Measurements from ENCODE around the gene HBZ. TPM values are rescaled to one million over a fixed set of nuclear protein-coding genes. Genes with fewer than 3 reads are reported as not detected.
"Not testable (repeated sequence)": the region's sequence is repeated elsewhere in the genome, so short reads cannot be mapped to it uniquely, and the experiment has no call there.

The HBZ gene
- total RNA-seq, 2 experiments from 2014 or later: not detected

DNA sequence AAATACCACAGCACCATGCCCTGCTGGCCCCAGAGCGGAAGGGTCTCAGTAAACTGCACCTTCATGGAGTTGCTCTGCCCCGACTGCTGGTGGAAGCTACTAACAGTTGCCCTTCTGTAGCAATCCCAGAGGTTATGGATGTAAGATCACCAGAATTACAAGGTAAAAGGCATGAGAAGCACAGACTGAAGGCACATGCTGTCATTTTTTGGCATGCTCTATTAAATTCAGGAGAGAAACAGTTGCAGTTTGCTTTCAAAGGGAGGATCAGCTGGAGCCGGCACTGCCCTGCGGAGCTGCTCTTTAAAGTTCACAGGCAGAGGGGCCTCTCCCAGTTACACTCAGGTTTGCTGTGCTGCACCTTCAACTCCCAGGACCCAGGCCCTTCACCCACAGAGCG is 33.1 kb upstream of the HBZ start:
- Mint-ChIP-seq H3K36me3 (ENCODE audit: low read depth) (peaks cover 17% of the 10 kb centered on the region), H3K27me3 (ENCODE audit: low read depth) (no peaks in the 10 kb centered on the region), H3K9me3 (no peaks in the 10 kb centered on the region), H3K27ac (no peak overlapping the region), H3K4me1 (ENCODE audit: low read depth) (no peaks in the 10 kb centered on the region), H3K4me3 (no peak overlapping the region)
- CTCF ChIA-PET: interaction anchor here (0.5 to 4.4 kb wide), 4 partner anchors 11 to 368 kb away, joined by 3 to 17 read pairs (median 9); no protein-coding TSS in a partner anchor
- no peak for DNase-seq
- intact Hi-C loops (cut with micrococcal nuclease): no loop called here

DNA sequence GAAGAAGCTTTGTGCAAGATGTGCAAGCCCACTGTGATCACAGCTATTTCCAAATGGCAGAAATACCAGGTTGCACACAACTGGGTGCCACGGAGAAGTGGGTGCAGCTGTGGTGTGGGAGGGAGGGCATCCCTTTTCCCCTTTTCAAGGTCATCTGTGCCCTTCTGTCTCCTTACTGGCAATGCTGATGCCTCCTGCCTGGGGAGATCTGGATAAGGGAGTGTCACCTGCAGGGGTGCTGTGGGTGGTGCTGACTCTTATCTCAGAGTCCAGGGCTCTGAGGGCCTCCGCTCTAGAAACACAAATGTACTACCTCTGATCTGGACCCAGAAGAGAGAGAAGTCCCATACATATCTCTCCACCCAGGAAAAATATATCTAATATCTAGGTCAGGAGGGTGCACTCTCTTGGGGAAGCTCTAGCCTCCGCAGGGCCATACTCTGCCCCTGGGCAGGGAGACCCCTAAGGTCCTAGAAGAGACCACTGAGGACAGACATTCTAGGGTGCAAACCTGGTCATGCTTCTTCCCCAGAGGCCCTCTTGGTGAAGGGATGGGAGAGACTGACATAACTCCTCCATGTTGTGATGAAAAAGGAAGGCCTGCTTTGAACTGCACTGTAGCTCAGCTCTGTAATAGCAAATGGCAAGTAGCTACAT is 32.5 kb upstream of the HBZ start:
- CTCF ChIA-PET: interaction anchor here (0.5 kb wide), 1 partner anchor 367 kb away, joined by 3 read pairs; no protein-coding TSS in a partner anchor
- no peak overlapping the region for H3K4me3 Mint-ChIP-seq
- no peaks in the 10 kb centered on the region for H3K4me1 Mint-ChIP-seq (ENCODE audit: low read depth)
- peaks cover 17% of the 10 kb centered on the region for H3K36me3 Mint-ChIP-seq (ENCODE audit: low read depth)
- H3K9me3 Mint-ChIP-seq: no peaks in the 10 kb centered on the region
- DNase-seq: no peak
- intact Hi-C loops (cut with micrococcal nuclease): no loop called here
- H3K27ac Mint-ChIP-seq: no peak overlapping the region
- no peaks in the 10 kb centered on the region for H3K27me3 Mint-ChIP-seq (ENCODE audit: low read depth)

DNA sequence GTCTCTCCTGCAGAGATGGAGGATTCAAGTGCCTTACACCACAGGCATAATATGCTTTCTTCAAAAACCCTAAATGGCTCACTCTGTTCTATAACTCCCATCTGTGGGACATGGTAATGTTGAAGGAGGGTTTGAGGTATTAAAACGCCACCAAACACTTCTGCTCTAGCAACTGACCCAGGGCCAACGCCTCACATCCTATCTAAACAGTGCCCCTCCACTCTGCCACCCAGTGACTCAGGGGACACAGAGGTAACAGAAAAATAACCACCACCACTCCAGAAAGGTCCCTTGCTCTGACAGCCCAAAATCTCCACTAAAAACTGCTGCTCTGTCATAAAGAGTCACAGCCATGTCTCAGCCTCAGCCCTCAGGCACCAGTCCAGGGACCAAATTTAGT is 31.7 kb upstream of the HBZ start:
- DNase-seq: no peak
- Mint-ChIP-seq H3K9me3 (no peaks in the 10 kb centered on the region), H3K27me3 (ENCODE audit: low read depth) (no peaks in the 10 kb centered on the region), H3K4me1 (ENCODE audit: low read depth) (no peaks in the 10 kb centered on the region), H3K36me3 (ENCODE audit: low read depth) (peaks cover 15% of the 10 kb centered on the region), H3K4me3 (no peak overlapping the region), H3K27ac (no peak overlapping the region)
- intact Hi-C loops (cut with micrococcal nuclease): no loop called here
- CTCF ChIA-PET: interaction anchor here (0.6 kb wide), 1 partner anchor 41 kb away, joined by 3 read pairs; no protein-coding TSS in a partner anchor

DNA sequence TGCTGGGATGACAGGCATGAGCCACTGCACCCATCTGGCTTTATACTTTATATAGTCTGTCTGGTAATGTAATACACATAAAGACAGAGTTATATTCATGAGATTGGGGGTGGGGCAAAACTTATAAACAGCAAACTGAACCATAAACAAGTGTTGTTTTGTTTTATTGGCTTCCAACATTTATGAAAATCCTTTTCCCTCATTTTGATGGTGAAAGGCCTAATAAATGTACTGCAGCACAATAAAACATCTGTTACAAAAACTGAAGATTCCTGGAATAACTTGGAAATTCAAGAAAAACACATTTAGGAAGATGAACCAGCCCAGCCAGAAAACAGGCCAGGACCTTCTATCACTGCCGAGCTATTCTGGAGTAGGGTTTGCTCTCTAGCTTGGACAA is 30.1 kb upstream of the HBZ start:
- no peaks in the 10 kb centered on the region for H3K9me3 Mint-ChIP-seq
- H3K36me3 Mint-ChIP-seq (ENCODE audit: low read depth): peaks cover 7% of the 10 kb centered on the region
- CTCF ChIA-PET: interaction anchor here (1.5 kb wide), 1 partner anchor 15 kb away, joined by 6 read pairs; no protein-coding TSS in a partner anchor
- H3K4me1 Mint-ChIP-seq (ENCODE audit: low read depth): no peaks in the 10 kb centered on the region
- DNase-seq: no peak
- intact Hi-C loops (cut with micrococcal nuclease): no loop called here
- no peaks in the 10 kb centered on the region for H3K27me3 Mint-ChIP-seq (ENCODE audit: low read depth)
- H3K4me3 Mint-ChIP-seq: no peak overlapping the region
- no peak overlapping the region for H3K27ac Mint-ChIP-seq

DNA sequence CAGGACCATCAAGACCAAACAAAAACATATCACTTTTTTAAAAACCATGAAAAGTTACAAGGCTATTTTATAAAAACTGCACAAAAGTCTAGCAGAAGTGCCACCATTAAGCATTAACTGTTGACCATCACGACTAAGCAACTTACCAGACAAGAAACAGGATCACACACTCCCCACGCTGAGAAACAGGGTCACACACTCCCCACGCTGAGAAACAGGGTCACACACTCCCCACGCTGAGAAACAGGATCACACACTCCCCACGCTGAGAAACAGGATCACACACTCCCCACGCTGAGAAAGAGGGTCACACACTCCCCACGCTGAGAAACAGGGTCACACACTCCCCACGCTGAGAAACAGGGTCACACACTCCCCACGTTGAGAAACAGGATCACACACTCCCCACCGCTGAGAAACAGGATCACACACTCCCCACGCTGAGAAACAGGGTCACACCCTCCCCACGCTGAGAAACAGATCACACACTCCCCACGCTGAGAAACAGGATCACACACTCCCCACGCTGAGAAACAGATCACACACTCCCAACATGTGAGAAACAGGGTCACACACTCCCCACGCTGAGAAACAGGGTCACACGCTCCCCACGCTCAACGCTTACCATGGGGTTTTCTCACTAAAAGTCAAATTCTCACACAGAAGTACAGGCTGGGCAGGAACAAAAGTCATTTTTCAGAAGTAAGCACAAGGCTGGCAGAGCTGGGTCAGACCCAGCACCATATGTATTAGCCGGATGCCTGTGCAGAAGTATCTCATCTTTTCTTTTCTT is 28.7 kb upstream of the HBZ start:
- H3K27ac Mint-ChIP-seq; intact Hi-C loops (cut with micrococcal nuclease); H3K4me1 Mint-ChIP-seq (ENCODE audit: low read depth); H3K9me3 Mint-ChIP-seq; DNase-seq; H3K4me3 Mint-ChIP-seq; H3K27me3 Mint-ChIP-seq (ENCODE audit: low read depth); H3K36me3 Mint-ChIP-seq (ENCODE audit: low read depth): not testable (repeated sequence)
- CTCF ChIA-PET: interaction anchor here (0.5 to 1.5 kb wide), 2 partner anchors 16 to 17 kb away, joined by 6 read pairs; no protein-coding TSS in a partner anchor

DNA sequence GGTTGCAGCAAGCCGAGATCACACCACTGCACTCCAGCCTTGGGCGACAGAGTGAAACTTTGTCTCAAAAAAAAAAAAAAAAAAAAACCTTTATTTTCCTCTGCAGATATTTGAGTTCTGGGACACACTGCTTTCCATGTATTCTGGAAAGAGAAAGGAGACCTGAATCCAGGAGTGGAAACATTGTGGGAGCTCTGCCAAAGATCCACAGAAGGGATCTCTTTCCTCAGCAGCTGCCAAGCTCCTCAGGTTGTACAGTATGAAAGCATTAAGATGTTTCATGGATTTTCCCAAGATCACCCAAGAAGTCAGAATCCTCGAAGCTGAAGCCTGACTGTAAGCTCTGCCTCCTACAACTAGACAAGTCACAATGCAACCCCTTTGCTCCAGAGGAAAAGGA is 27.4 kb upstream of the HBZ start:
- Mint-ChIP-seq H3K4me1 (ENCODE audit: low read depth) (peaks cover 6% of the 10 kb centered on the region), H3K27ac (no peak overlapping the region), H3K27me3 (ENCODE audit: low read depth) (no peaks in the 10 kb centered on the region), H3K9me3 (no peaks in the 10 kb centered on the region), H3K4me3 (no peak overlapping the region), H3K36me3 (ENCODE audit: low read depth) (peaks cover 5% of the 10 kb centered on the region)
- CTCF ChIA-PET: interaction anchor here (0.7 to 1.1 kb wide), 3 partner anchors 18 to 94 kb away, joined by 3 read pairs; no protein-coding TSS in a partner anchor
- DNase-seq: no peak
- intact Hi-C loops (cut with micrococcal nuclease): no loop called here

DNA sequence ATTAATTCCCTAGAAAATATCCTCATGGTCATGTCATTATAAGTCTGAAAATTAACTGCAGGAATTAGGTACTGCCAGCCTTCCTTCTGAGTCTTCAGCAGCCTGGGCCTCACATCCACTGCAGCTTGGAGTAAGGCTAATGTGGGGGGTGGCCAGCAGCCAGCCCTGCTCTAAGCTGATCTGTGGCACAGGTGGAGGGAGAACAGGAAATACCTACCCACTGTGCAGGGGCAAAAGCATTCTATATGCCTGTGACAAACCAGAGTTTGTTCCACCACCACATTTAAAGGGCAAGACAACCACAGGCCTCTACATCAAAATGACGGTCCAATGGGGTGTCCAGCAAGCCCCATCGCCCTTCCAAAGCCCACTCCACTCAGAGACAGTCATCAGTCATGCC is 23.4 kb upstream of the HBZ start:
- peaks cover 22% of the 10 kb centered on the region for H3K4me1 Mint-ChIP-seq (ENCODE audit: low read depth)
- CTCF ChIA-PET: interaction anchor here (0.7 kb wide), 1 partner anchor 596 kb away, joined by 3 read pairs; no protein-coding TSS in a partner anchor
- DNase-seq: no peak
- intact Hi-C loops (cut with micrococcal nuclease): no loop called here
- H3K4me3 Mint-ChIP-seq: no peak overlapping the region
- no peak overlapping the region for H3K27ac Mint-ChIP-seq
- no peaks in the 10 kb centered on the region for H3K27me3 Mint-ChIP-seq (ENCODE audit: low read depth)
- no peaks in the 10 kb centered on the region for H3K9me3 Mint-ChIP-seq
- no peaks in the 10 kb centered on the region for H3K36me3 Mint-ChIP-seq (ENCODE audit: low read depth)

DNA sequence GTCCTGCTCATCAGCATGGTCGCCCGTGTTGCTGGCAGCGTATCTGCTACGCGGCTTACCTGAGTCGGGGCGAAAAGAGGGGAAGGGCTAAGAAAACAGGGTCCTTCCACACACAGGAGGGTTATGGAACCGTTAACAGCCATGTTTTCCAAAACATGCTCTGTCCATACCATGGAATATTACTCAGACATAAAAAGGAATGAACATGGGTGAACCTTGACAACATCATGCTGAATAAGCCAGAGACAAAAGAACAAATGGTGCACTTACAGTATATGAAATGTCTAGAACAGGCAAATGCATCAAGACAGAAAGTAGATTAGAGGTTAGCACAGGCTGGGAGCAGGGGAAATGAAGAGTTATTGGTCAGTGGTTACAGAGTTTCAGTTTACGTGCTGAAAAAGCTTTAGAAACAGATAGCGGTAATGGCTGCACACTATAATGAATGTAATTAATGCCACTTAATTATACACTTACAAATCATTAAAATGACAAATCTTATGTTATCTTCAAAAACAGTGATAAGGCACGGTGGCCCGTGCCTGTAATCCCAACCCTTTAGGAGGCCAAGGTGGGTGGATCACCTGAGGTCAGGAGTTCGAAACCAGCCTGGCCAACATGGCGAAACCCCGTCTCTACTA is 21.8 kb upstream of the HBZ start:
- no peak for DNase-seq
- Mint-ChIP-seq H3K27me3 (ENCODE audit: low read depth) (no peaks in the 10 kb centered on the region), H3K4me1 (ENCODE audit: low read depth) (peaks cover 30% of the 10 kb centered on the region), H3K4me3 (no peak overlapping the region), H3K36me3 (ENCODE audit: low read depth) (no peaks in the 10 kb centered on the region), H3K27ac (no peak overlapping the region), H3K9me3 (no peaks in the 10 kb centered on the region)
- CTCF ChIA-PET: interaction anchor here (1.3 kb wide), 1 partner anchor 24 kb away, joined by 3 read pairs; no protein-coding TSS in a partner anchor
- intact Hi-C loops (cut with micrococcal nuclease): no loop called here

DNA sequence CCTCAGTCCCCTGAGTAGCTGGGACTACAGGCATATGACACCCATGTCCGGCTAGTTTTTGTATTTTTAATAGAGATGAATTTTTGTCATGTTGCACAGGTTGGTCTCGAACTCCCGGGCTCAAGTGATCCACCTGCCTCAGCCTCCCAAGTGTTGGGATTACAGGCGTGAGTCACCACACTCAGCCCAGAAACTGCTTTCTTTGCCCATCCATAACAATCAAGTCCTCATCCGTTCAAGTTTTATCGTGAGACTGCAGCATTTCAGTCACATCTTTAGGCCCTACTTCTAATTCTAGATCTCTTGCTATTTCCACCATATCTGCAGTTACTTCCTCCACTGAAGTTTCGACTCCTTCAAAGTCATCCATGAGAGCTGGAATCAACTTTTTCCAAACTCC is 20.3 kb upstream of the HBZ start:
- Mint-ChIP-seq H3K9me3 (no peaks in the 10 kb centered on the region), H3K4me3 (no peak overlapping the region), H3K4me1 (ENCODE audit: low read depth) (peaks cover 38% of the 10 kb centered on the region), H3K27me3 (ENCODE audit: low read depth) (no peaks in the 10 kb centered on the region), H3K36me3 (ENCODE audit: low read depth) (peaks cover 4% of the 10 kb centered on the region), H3K27ac (no peak overlapping the region)
- intact Hi-C loops (cut with micrococcal nuclease): no loop called here
- no peak for DNase-seq
- CTCF ChIA-PET: no interaction called here

DNA sequence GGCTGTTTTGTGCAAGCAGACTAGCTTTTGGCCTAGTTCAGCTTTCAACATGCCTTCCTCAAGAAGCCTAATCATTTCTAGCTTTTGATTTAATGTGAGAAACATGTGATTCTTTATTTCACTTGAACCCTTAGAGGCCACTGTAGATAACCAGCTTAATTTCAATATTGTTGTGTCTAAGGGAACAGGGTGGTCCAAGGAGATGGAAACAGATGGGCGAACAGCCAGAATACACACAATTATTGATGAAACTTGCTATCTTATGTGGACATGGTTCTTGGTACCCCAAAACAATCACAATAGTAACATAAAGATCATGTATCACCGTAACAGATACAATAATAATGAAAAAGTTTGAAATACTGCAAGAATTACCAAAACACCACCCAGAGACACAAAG is 18.7 kb upstream of the HBZ start:
- DNase-seq: no peak
- Mint-ChIP-seq H3K9me3 (no peaks in the 10 kb centered on the region), H3K4me3 (no peak overlapping the region), H3K4me1 (ENCODE audit: low read depth) (peaks cover 41% of the 10 kb centered on the region), H3K36me3 (ENCODE audit: low read depth) (peaks cover 7% of the 10 kb centered on the region), H3K27me3 (ENCODE audit: low read depth) (no peaks in the 10 kb centered on the region), H3K27ac (no peak overlapping the region)
- intact Hi-C loops (cut with micrococcal nuclease): no loop called here
- CTCF ChIA-PET: interaction anchor here (1.0 to 2.0 kb wide), 2 partner anchors 17 to 26 kb away, joined by 3 to 7 read pairs; no protein-coding TSS in a partner anchor

DNA sequence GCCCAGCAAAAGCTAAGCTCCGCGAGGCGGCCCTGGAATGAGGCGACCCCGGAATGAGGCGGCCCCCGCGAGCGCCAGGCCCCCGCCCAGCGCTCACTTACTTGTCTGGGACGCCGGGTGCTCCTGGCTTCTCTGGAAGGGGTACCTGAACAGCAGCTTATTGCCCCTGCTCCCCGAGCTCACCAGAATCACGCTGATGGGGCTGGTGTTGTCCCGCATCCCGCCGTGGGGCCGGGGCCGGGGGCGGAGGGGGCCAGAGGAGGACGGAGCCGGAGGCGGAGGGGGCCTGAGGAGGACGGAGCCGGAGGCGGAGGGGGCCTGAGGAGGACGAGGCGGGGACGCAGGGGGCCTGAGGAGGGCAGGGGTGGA is 14.4 kb upstream of the HBZ start:
- intact Hi-C loops (cut with micrococcal nuclease): loop anchor here (1.0 kb wide), 1 partner anchor 85 kb away; the partner anchor contains the start of genes POLR3K and SNRNP25
- no peaks in the 10 kb centered on the region for H3K27me3 Mint-ChIP-seq (ENCODE audit: low read depth)
- H3K9me3 Mint-ChIP-seq: no peaks in the 10 kb centered on the region
- H3K36me3 Mint-ChIP-seq (ENCODE audit: low read depth): peaks cover 8% of the 10 kb centered on the region
- H3K27ac Mint-ChIP-seq: no peak overlapping the region
- peak overlapping the region; percentile 81 for H3K4me3 Mint-ChIP-seq
- CTCF ChIA-PET: interaction anchor here (1.4 kb wide), 1 partner anchor 31 kb away, joined by 3 read pairs; no protein-coding TSS in a partner anchor
- DNase-seq: peak; percentile 22
- peaks cover 27% of the 10 kb centered on the region for H3K4me1 Mint-ChIP-seq (ENCODE audit: low read depth)

DNA sequence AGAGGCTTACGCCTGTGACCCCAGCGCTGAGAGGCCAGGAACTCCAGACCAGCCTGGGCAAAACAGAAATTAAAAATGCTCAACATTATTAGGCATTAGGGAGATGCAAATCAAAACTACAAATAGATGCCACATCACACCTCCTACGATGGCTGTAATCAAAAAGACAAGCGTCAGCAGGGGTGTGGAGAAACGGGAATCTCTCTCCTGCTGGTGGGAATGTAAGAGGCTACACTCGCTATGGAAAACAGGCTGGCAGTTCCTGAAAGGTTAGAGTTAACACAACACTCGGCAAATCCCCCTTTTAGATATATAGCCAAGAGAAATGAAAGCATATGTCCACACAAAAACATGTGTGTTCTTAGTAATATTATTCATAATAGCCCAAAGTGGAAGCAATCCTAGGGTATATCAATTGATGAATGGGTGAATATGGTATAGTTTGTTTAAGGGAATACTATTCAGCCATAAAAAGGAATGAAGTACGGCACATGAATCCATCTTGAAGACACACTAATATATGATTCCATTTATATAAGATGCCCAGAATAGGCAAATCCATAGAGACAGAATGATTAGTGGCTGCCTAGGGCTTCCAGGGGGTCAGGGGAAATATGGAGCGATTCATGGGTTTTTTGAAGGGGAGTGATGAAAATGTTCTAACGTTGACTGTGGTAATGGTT is 12.1 kb upstream of the HBZ start:
- intact Hi-C loops (cut with micrococcal nuclease): no loop called here
- CTCF ChIA-PET: no interaction called here
- H3K27ac Mint-ChIP-seq: no peak overlapping the region
- no peaks in the 10 kb centered on the region for H3K9me3 Mint-ChIP-seq
- DNase-seq: no peak
- peak overlapping the region; percentile 28 for H3K4me3 Mint-ChIP-seq
- H3K27me3 Mint-ChIP-seq (ENCODE audit: low read depth): no peaks in the 10 kb centered on the region
- H3K36me3 Mint-ChIP-seq (ENCODE audit: low read depth): peaks cover 8% of the 10 kb centered on the region
- peaks cover 13% of the 10 kb centered on the region for H3K4me1 Mint-ChIP-seq (ENCODE audit: low read depth)
